ENCODE data around the gene NPC2. TPM values are rescaled to one million over a fixed set of nuclear protein-coding genes. Genes with fewer than 3 reads are reported as not detected.

NPC2 gene
- total and polyA plus RNA-seq, 4 donors: 922 to 1,539 (median 1,190) TPM

DNA sequence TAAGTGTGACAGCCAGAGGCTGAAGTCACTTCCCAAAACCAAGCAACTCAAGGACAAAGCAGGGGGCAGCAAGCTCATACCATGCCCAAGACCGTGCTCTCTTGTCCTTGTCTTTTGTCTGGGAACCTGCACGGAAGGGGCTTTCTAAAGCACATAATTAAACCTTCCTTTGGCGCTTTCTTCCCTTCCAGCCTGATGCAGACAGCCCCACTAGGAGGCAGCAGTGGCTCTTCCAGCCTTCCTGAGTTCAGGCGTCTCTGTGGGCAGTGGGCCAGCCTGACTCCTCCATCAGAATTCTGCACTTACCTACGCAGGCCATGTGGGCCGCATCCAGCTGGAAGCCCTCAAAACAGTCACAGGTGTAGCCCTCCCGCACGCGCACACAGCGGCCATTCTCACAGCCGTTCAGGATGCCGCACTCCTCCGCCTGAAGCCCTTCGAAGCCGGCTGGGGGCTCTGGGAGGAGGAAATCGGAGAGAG lies 8.1 kb upstream of the NPC2 start:
- H3K9me3 ChIP-seq (ENCODE audit: control insufficient read depth in 4 of 4, insufficient read depth in 3 of 4, low read length in 3 of 4): no peaks in the 10 kb centered on the region
- no peak overlapping the region for H3K4me3 ChIP-seq
- H3K27ac ChIP-seq (ENCODE audit: low read depth in 1 of 2, low read length in 1 of 2): no peak overlapping the region
- peak; percentile 60 for ATAC-seq (ENCODE audit: insufficient read depth, low FRiP score)
- H3K4me1 ChIP-seq (ENCODE audit: control insufficient read depth in 5 of 5, insufficient read depth in 5 of 5, low read length in 5 of 5): peaks cover 0 to 8% (median 0%) of the 10 kb centered on the region in 5 donors
- TF ChIP-seq, protein P1, sequence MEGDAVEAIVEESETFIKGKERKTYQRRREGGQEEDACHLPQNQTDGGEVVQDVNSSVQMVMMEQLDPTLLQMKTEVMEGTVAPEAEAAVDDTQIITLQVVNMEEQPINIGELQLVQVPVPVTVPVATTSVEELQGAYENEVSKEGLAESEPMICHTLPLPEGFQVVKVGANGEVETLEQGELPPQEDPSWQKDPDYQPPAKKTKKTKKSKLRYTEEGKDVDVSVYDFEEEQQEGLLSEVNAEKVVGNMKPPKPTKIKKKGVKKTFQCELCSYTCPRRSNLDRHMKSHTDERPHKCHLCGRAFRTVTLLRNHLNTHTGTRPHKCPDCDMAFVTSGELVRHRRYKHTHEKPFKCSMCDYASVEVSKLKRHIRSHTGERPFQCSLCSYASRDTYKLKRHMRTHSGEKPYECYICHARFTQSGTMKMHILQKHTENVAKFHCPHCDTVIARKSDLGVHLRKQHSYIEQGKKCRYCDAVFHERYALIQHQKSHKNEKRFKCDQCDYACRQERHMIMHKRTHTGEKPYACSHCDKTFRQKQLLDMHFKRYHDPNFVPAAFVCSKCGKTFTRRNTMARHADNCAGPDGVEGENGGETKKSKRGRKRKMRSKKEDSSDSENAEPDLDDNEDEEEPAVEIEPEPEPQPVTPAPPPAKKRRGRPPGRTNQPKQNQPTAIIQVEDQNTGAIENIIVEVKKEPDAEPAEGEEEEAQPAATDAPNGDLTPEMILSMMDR (IDR thresholded peaks at IDR 0.05; ENCODE audit: control extremely low read depth, extremely low read depth): peak; percentile 41
- DNase-seq: peak; percentile 85 to 88 (median 86)
- no peak overlapping the region for H3K9ac ChIP-seq (ENCODE audit: insufficient read depth in 1 of 2, low read length in 2 of 2)
- WGBS, 2 donors: 56 to 61% methylated on average over 16 of the region's 16 CpGs
- no peaks in the 10 kb centered on the region for H3K27me3 ChIP-seq (ENCODE audit: control insufficient read depth in 3 of 3, insufficient read depth in 3 of 3, low read length in 2 of 3)
- H3K36me3 ChIP-seq (ENCODE audit: control insufficient read depth in 4 of 4, insufficient read depth in 4 of 4, low read length in 4 of 4): peaks cover 0 to 4% (median 1%) of the 10 kb centered on the region in 4 donors

DNA sequence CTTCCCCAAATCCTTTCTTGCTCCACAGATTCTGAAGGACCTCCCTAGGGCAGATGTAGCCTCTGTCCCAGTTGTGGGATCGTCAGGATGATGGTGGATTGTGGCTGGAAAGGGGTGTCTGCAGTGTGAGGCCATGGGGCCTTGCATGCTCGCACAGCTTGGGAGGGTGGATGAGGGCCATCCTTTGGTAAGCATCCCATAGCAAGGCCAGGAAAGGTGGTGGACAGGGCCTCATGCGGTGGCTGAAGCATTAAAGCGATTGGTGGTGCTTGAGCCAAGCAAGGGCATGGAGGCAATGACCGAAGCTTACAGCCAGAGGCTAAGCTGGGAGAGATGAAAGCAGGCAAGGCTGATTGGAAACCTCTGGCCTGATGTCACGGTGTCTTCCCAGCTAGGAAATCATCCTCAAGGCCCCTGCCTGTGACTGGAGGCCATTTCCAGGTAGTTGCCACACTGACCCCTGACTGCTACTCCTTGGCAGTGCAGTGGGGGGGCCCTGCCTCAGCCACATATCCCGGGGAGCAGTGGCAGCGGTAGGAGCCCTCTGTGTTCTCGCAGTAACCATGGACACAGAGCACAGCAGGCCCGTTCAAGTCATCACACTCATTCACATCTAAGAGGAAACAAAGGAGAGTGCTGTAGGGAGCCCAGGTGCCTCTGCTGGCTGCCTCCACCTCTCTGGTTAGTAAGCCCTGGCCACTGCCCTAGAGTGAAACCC lies 7.5 kb upstream of the NPC2 start:
- Histone ChIP-seq H3K4me1 (ENCODE audit: control insufficient read depth in 5 of 5, insufficient read depth in 5 of 5, low read length in 5 of 5) (peaks cover 0 to 8% (median 0%) of the 10 kb centered on the region in 5 donors), H3K9me3 (ENCODE audit: control insufficient read depth in 4 of 4, insufficient read depth in 3 of 4, low read length in 3 of 4) (no peaks in the 10 kb centered on the region), H3K27ac (ENCODE audit: low read depth in 1 of 2, low read length in 1 of 2) (no peak overlapping the region), H3K4me3 (no peak overlapping the region), H3K9ac (ENCODE audit: insufficient read depth in 1 of 2, low read length in 2 of 2) (no peak overlapping the region), H3K27me3 (ENCODE audit: control insufficient read depth in 3 of 3, insufficient read depth in 3 of 3, low read length in 2 of 3) (no peaks in the 10 kb centered on the region), H3K36me3 (ENCODE audit: control insufficient read depth in 4 of 4, insufficient read depth in 4 of 4, low read length in 4 of 4) (peaks cover 0 to 7% (median 2%) of the 10 kb centered on the region in 4 donors)
- TF ChIP-seq, protein P1 (IDR thresholded peaks at IDR 0.05; ENCODE audit: control extremely low read depth, extremely low read depth): no peak
- DNase-seq: no peak
- no peak for ATAC-seq (ENCODE audit: insufficient read depth, low FRiP score)
- WGBS, 2 donors: 88 to 89% methylated on average over 10 of the region's 10 CpGs

DNA sequence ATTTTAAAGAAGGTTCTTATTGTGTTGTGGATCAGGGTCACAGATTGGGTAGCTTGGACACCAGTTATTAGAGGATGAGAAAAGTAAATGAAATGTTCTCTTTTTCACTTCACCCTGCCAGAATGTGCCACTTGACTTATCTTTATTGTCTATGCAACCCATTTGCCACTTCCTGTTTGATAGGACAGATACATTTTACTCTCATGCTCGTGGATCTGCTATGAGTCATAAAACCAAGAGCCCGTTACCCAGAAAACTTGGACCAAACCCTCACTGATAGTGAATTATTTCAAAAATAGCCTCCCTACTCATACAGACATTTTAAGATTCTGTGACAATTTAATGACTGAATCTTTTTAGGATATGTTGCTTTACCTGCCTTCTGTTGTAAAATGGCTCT lies 2.3 kb upstream of the NPC2 start:
- no peak for DNase-seq
- H3K4me1 ChIP-seq (ENCODE audit: control insufficient read depth in 5 of 5, insufficient read depth in 5 of 5, low read length in 5 of 5): peaks cover 0 to 22% (median 15%) of the 10 kb centered on the region in 5 donors
- H3K27me3 ChIP-seq (ENCODE audit: control insufficient read depth in 3 of 3, insufficient read depth in 3 of 3, low read length in 2 of 3): peaks cover 0 to 4% (median 0%) of the 10 kb centered on the region in 3 donors
- ATAC-seq (ENCODE audit: insufficient read depth, low FRiP score): no peak
- peaks cover 0 to 11% (median 1%) of the 10 kb centered on the region in 4 donors for H3K36me3 ChIP-seq (ENCODE audit: control insufficient read depth in 4 of 4, insufficient read depth in 4 of 4, low read length in 4 of 4)
- TF ChIP-seq, protein P1 (IDR thresholded peaks at IDR 0.05; ENCODE audit: control extremely low read depth, extremely low read depth): no peak
- no peaks in the 10 kb centered on the region for H3K9me3 ChIP-seq (ENCODE audit: control insufficient read depth in 4 of 4, insufficient read depth in 3 of 4, low read length in 3 of 4)
- WGBS, 2 donors: 35 to 53% methylated on average over 2 of the region's 2 CpGs
- H3K9ac ChIP-seq (ENCODE audit: insufficient read depth in 1 of 2, low read length in 2 of 2): no peak overlapping the region
- H3K4me3 ChIP-seq: no peak overlapping the region
- H3K27ac ChIP-seq (ENCODE audit: low read depth in 1 of 2, low read length in 1 of 2): no peak overlapping the region
